OCI-LY3 (cell line): Measurements from ENCODE around the gene ELAVL2.

Experiments
- CTCF ChIP-seq: fragments of 200-600, 300-600 bp; sonication (generic); IDR thresholded peaks from 2 replicates; pipeline ENCODE4 v1.5.1; 2014; ENCODE audit warnings: antibody characterized with exemption, low read length, low read depth
- EZH2phosphoT487 ChIP-seq: fragments of 200-600 bp; shearing (Covaris generic); IDR thresholded peaks from 2 replicates; pipeline ENCODE4 v1.6.1; 2018; ENCODE audit warnings: antibody characterized with exemption, mixed run types, low read depth

GRCh38 chr9:23754551-23754950 is 71.5 kb downstream of the ELAVL2 start:
- TF ChIP-seq CTCF (no peak), EZH2phosphoT487 (no peak)
